Inferior parietal cortex (tissue), 1 donor: ENCODE data around the gene TK1.
"Not testable (repeated sequence)": the region's sequence is repeated elsewhere in the genome, so short reads cannot be mapped to it uniquely, and the experiment has no call there.

Experiments used
- DNase-seq: peaks from one replicate; pipeline ENCODE4 v3.0.0-alpha.2; 2016; ENCODE audit errors: extremely low spot score

Gene TK1

GRCh38 chr17:78151514-78152008 is 35.3 kb downstream of the TK1 start:
- DNase-seq = no peak

GRCh38 chr17:78148286-78149016 is 38.4 kb downstream of the TK1 start:
- DNase-seq = no peak

- no peak for DNase-seq
Measured at GRCh38 chr17:78147315-78147998, 39.4 kb downstream of the TK1 start.

GRCh38 chr17:78146881-78147280 is 40.0 kb downstream of the TK1 start:
- no peak for DNase-seq

GRCh38 chr17:78146471-78146869 is 40.4 kb downstream of the TK1 start:
- no peak for DNase-seq

GRCh38 chr17:78144736-78145641 is 41.9 kb downstream of the TK1 start:
- no peak for DNase-seq

GRCh38 chr17:78144147-78144719 is 42.6 kb downstream of the TK1 start:
- DNase-seq = peak; percentile 65

- DNase-seq = no peak
Measured at GRCh38 chr17:78143214-78144146, 43.4 kb downstream of the TK1 start.

- DNase-seq = no peak
Measured at GRCh38 chr17:78142119-78142861, 44.6 kb downstream of the TK1 start.

- no peak for DNase-seq
Measured at GRCh38 chr17:78141437-78142118, 45.3 kb downstream of the TK1 start.

GRCh38 chr17:78140169-78141051 is 46.4 kb downstream of the TK1 start:
- DNase-seq = peak; percentile 40

GRCh38 chr17:78139861-78140168 is 47.0 kb downstream of the TK1 start:
- DNase-seq = not testable (repeated sequence)

- DNase-seq = no peak
Measured at GRCh38 chr17:78138204-78139060, 48.4 kb downstream of the TK1 start.

- DNase-seq = no peak
Measured at GRCh38 chr17:78137392-78138203, 49.3 kb downstream of the TK1 start.

- no peak for DNase-seq
Measured at GRCh38 chr17:78135858-78136500, 50.9 kb downstream of the TK1 start.

GRCh38 chr17:78134899-78135385 is 51.9 kb downstream of the TK1 start:
- no peak for DNase-seq
